SK-N-SH treated with all-trans-retinoic acid at 6 μM for 48 hours (cell line): Measurements from ENCODE around the gene UGT1A4.

ENCODE experiments used
- ARNTL ChIP-seq: fragments of 450-650 bp; formaldehyde crosslinking; IDR thresholded peaks from 2 replicates; pipeline ENCODE4 v1.5.0; 2020; ENCODE audit warnings: low read depth, mild to moderate bottlenecking, moderate library complexity, borderline replicate concordance
- BACH2 ChIP-seq: fragments of 250-450 bp; sonication (Bioruptor Pico); IDR thresholded peaks from 2 replicates; pipeline ENCODE4 v1.9.0; 2021; ENCODE audit warnings: mild to moderate bottlenecking, borderline replicate concordance
- CSDC2 ChIP-seq: fragments of 250-450 bp; sonication (Bioruptor Pico); IDR thresholded peaks from 2 replicates; pipeline ENCODE4 v1.5.0; 2020; ENCODE audit warnings: mild to moderate bottlenecking, moderate library complexity
- CSRNP3 ChIP-seq: fragments of 250-450 bp; sonication (Bioruptor Pico); IDR thresholded peaks from 2 replicates; pipeline ENCODE4 v1.5.1; 2021; ENCODE audit warnings: mild to moderate bottlenecking, moderate library complexity
- PATZ1 ChIP-seq: fragments of 250-450 bp; sonication (Bioruptor Pico); IDR thresholded peaks from 2 replicates; pipeline ENCODE4 v1.8.0; 2020; ENCODE audit warnings: mild to moderate bottlenecking, moderate library complexity, borderline replicate concordance
- RARB ChIP-seq: fragments of 250-450 bp; sonication (Bioruptor Pico); IDR thresholded peaks from 2 replicates; pipeline ENCODE4 v1.8.0; 2021; ENCODE audit warnings: mild to moderate bottlenecking, moderate library complexity
- TCF4 ChIP-seq: fragments of 250-450 bp; sonication (Bioruptor Pico); IDR thresholded peaks from 2 replicates; pipeline ENCODE4 v1.8.0; 2021; ENCODE audit warnings: mild to moderate bottlenecking, moderate library complexity, borderline replicate concordance
- TSHZ2 ChIP-seq: fragments of 250-450 bp; sonication (Bioruptor Pico); IDR thresholded peaks from 2 replicates; pipeline ENCODE4 v1.5.0; 2020; ENCODE audit warnings: mild to moderate bottlenecking, moderate library complexity
- ZFP3 ChIP-seq: fragments of 250-450 bp; sonication (Bioruptor Pico); IDR thresholded peaks from 2 replicates; pipeline ENCODE4 v1.5.0; 2020; ENCODE audit warnings: mild to moderate bottlenecking, moderate library complexity
- ZFP30 ChIP-seq: fragments of 450-650 bp; formaldehyde crosslinking; IDR thresholded peaks from 2 replicates; pipeline ENCODE4 v1.5.0; 2022; ENCODE audit warnings: mild to moderate bottlenecking, moderate library complexity
- ZNF70 ChIP-seq: fragments of 450-650 bp; formaldehyde crosslinking; IDR thresholded peaks from 2 replicates; pipeline ENCODE4 v1.5.0; 2020; ENCODE audit warnings: mild to moderate bottlenecking, moderate library complexity

- TF ChIP-seq TCF4 (CRISPR knock-in tag) (no peak), PATZ1 (CRISPR knock-in tag) (no peak), CSDC2 (no peak), BACH2 (CRISPR knock-in tag) (no peak), CSRNP3 (no peak), TSHZ2 (CRISPR knock-in tag) (no peak), ZFP30 (CRISPR knock-in tag) (no peak), RARB (CRISPR knock-in tag) (no peak), ZNF70 (CRISPR knock-in tag) (no peak), ARNTL (CRISPR knock-in tag) (no peak), ZFP3 (CRISPR knock-in tag) (no peak)
Observed at GRCh38 chr2:233794128-233794658, 75.7 kb downstream of the UGT1A4 start.
